Astrocyte of the cerebellum (primary cell): ENCODE data around the gene TCP11.

Experiments
- DNase-seq: peaks from one replicate; pipeline ENCODE4 v3.0.0-alpha.2; 2011; ENCODE audit warnings: low read depth
- H3K4me3 ChIP-seq: 2 replicates; pipeline ENCODE4 v1.5.1; 2011; ENCODE audit warnings: mild to moderate bottlenecking, low read depth, low read length, moderate library complexity
- CTCF ChIP-seq: IDR thresholded peaks from 2 replicates; pipeline ENCODE4 v1.5.1; 2012; ENCODE audit warnings: low read length, low read depth, moderate library complexity, mild to moderate bottlenecking; ENCODE audit errors: missing control alignments
- in situ Hi-C: cut with HindIII; loops from 2 replicates; pipeline ENCODE4 v1.10.0; 2017; ENCODE audit warnings: low sequenced_read_pairs

Gene TCP11

DNA sequence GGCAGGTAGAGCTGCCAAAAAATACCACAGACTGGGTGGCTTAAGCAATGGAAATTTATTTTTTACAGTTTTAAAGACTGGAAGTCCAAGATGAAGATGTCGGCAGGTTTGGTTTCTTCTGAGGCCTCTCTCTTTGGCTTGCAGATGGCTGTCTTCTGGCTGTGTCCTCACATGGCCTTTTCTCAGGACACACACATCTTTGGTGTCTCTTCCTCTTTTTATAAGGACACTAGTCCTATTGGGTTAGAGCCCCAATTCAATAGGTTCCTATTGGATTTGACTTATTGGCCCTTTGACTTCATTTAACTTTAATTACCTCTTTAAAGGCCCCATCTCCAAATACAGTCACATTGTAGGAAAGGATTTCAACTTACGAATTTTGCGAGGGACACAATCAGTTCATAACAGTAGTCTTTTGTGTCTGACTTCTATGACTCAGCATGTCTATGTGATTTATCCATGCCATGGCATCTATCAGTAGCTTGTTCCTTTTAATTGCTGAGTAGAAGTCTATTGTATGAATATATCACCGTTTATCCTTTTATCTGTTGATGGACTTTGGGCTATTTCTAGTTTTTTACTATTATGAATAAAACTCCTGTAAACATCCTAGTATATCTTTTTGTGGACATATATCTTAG is 11.0 kb upstream of the TCP11 start:
- DNase-seq = no peak
- in situ Hi-C loops = no loop called here

DNA sequence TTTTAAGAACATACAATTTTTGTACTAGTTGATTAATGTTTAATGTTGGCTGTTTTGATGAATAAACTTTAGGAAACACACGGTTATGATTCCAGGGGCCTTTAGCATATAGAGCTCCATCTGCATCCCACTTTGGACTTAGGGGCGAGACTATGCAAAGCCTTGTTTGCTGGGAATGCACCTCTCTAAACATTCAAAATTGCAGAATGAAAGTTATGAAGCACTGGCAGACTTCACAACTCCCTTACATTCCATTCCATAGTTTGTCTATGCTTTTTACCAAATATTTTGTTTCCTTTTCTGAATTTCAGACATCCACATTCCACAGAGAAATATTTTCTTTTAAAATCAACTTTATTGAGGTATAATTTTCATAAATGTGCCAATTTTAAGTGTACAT is 10.3 kb upstream of the TCP11 start:
- no peak for TF ChIP-seq CTCF
- in situ Hi-C loops = no loop called here
- no peak overlapping the region for H3K4me3 ChIP-seq
- no peak for DNase-seq

More for the DNA sequence above, 11.0 kb upstream of the TCP11 start:
- TF ChIP-seq CTCF = no peak
- H3K4me3 ChIP-seq = no peak overlapping the region

- no peak for TF ChIP-seq CTCF
- no peak for DNase-seq
- in situ Hi-C loops = loop anchor here (5.0 to 25.0 kb wide), 3 partner anchors 45 to 163 kb away; no protein-coding TSS in a partner anchor
- H3K4me3 ChIP-seq = no peak overlapping the region
Measured at GRCh38 chr6:35149891-35150566, 8.9 kb upstream of the TCP11 start.

DNA sequence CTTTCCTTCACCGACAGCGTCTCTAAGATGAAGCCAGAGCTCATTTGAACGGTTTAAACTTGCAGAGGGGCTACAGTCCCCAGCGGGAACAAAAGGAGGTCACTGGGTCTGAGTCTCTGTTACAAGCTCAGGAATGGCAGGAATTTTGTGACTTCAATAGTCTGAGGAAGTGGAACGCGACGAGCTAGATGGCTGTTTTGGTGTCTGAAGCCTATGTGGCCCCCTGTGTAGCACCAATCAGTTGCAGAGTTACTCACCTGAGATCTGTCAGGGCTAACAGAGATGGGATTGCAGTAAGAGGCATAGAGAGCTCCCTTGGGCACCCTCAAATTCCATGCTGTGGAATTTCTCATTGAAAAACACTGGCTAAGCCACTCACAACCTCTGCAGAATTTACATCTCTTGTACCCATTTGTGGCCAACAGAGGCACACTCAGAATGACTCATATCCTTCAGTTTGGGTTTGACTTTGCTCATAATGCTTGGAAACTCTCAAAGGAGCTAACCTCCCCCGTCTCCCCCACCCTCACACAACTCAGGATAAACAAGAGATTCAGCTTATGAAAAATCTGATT is 7.1 kb upstream of the TCP11 start:
- in situ Hi-C loops = loop anchor here (5.0 to 25.0 kb wide), 3 partner anchors 47 to 161 kb away; no protein-coding TSS in a partner anchor
- DNase-seq = no peak
- H3K4me3 ChIP-seq = no peak overlapping the region
- TF ChIP-seq CTCF = no peak

- DNase-seq = no peak
- in situ Hi-C loops = loop anchor here (5.0 to 25.0 kb wide), 3 partner anchors 47 to 160 kb away; no protein-coding TSS in a partner anchor
- no peak for TF ChIP-seq CTCF
- H3K4me3 ChIP-seq = no peak overlapping the region
Measured at GRCh38 chr6:35147486-35147885, 6.3 kb upstream of the TCP11 start.

GRCh38 chr6:35147026-35147425 is 5.9 kb upstream of the TCP11 start:
- in situ Hi-C loops = loop anchor here (5.0 to 25.0 kb wide), 3 partner anchors 48 to 160 kb away; no protein-coding TSS in a partner anchor
- TF ChIP-seq CTCF = no peak
- H3K4me3 ChIP-seq = no peak overlapping the region
- DNase-seq = no peak
